GM23338 (cell line): ENCODE data around the gene CEP192. TPM values are rescaled to one million over a fixed set of nuclear protein-coding genes. Genes with fewer than 3 reads are reported as not detected.
A peak's percentile ranks its signal among the peaks of the same experiment; 100 is the strongest.

Experiments used
- ATAC-seq: fragments of 200-7000 bp; cut with Tn5 transposase; 3 replicates; pipeline ENCODE4 v1.9.1; 2020
- DNase-seq: peaks from one replicate; pipeline ENCODE4 v3.0.0-alpha.2; 2015; ENCODE audit warnings: low spot score
- H2AFZ ChIP-seq: fragments of 200-600 bp; sonication (generic); 2 replicates; pipeline ENCODE4 v1.8.0; 2016; ENCODE audit warnings: antibody characterized with exemption, mild to moderate bottlenecking, moderate library complexity
- H3F3A ChIP-seq: fragments of 200-600 bp; sonication (generic); replicated peaks from 2 replicates; pipeline ENCODE4 v1.8.0; 2017; ENCODE audit warnings: antibody characterized with exemption, mixed run types, low read depth
- H3K27ac ChIP-seq: fragments of 200-600 bp; sonication (generic); 2 replicates; pipeline ENCODE4 v1.6.1; 2016; ENCODE audit warnings: low read depth
- H3K27me3 ChIP-seq: fragments of 200-600 bp; sonication (generic); 2 replicates; pipeline ENCODE4 v1.8.0; 2016; ENCODE audit warnings: mild to moderate bottlenecking, mixed run types, moderate library complexity; ENCODE audit not compliant: insufficient read depth
- H3K36me3 ChIP-seq: fragments of 200-600 bp; sonication (generic); 2 replicates; pipeline ENCODE4 v1.8.0; 2016; ENCODE audit warnings: mild to moderate bottlenecking; ENCODE audit not compliant: insufficient read depth
- H3K4me1 ChIP-seq: fragments of 200-600 bp; sonication (generic); 2 replicates; pipeline ENCODE4 v1.8.0; 2016; ENCODE audit warnings: mild to moderate bottlenecking, moderate library complexity; ENCODE audit not compliant: insufficient read depth
- H3K4me2 ChIP-seq: fragments of 200-600 bp; sonication (generic); 2 replicates; pipeline ENCODE4 v1.7.1; 2017; ENCODE audit warnings: mixed run types
- H3K4me3 ChIP-seq: fragments of 200-600 bp; sonication (generic); 2 replicates; pipeline ENCODE4 v1.6.1; 2016; ENCODE audit warnings: mixed run types
- H3K79me2 ChIP-seq: fragments of 200-600 bp; sonication (generic); replicated peaks from 2 replicates; pipeline ENCODE4 v1.8.0; 2017; ENCODE audit warnings: mild to moderate bottlenecking; ENCODE audit not compliant: insufficient read depth
- H3K9me2 ChIP-seq: fragments of 200-600 bp; sonication (generic); 2 replicates; pipeline ENCODE4 v1.8.0; 2017; ENCODE audit not compliant: insufficient read depth
- H4K20me1 ChIP-seq: fragments of 200-600 bp; sonication (generic); replicated peaks from 2 replicates; pipeline ENCODE4 v1.8.0; 2017; ENCODE audit warnings: mild to moderate bottlenecking; ENCODE audit not compliant: insufficient read depth
- H3K27ac Mint-ChIP-seq: 2 replicates; pipeline ENCODE4 v1.8.0; 2020; ENCODE audit warnings: inconsistent platforms, mild to moderate bottlenecking, moderate library complexity, mixed read lengths
- H3K27me3 Mint-ChIP-seq: 3 replicates; pipeline ENCODE4 v1.8.0; 2022; ENCODE audit warnings: low read depth, mild to moderate bottlenecking, moderate library complexity, mixed read lengths, inconsistent platforms; ENCODE audit not compliant: insufficient read depth, poor library complexity
- H3K36me3 Mint-ChIP-seq: 3 replicates; pipeline ENCODE4 v1.8.0; 2021; ENCODE audit warnings: low read depth, mild to moderate bottlenecking, inconsistent platforms, moderate library complexity, mixed read lengths
- H3K4me1 Mint-ChIP-seq: 3 replicates; pipeline ENCODE4 v1.8.0; 2020; ENCODE audit warnings: mild to moderate bottlenecking, inconsistent platforms, mixed read lengths
- H3K4me3 Mint-ChIP-seq: 3 replicates; pipeline ENCODE4 v1.8.0; 2021; ENCODE audit warnings: moderate library complexity, mild to moderate bottlenecking, inconsistent platforms, mixed read lengths
- H3K9me3 Mint-ChIP-seq: 3 replicates; pipeline ENCODE4 v1.8.0; 2020; ENCODE audit warnings: moderate library complexity, mild to moderate bottlenecking, inconsistent platforms, mixed read lengths
- EZH2 ChIP-seq: fragments of 200-600 bp; sonication (generic); IDR thresholded peaks from one replicate; pipeline ENCODE4 v1.8.0; 2017; ENCODE audit warnings: antibody characterized with exemption, mild to moderate bottlenecking, low read depth; ENCODE audit not compliant: unreplicated experiment
- EZH2phosphoT487 ChIP-seq: fragments of 200-600 bp; sonication (generic); IDR thresholded peaks from one replicate; pipeline ENCODE4 v1.8.1; 2018; ENCODE audit warnings: antibody characterized with exemption; ENCODE audit not compliant: unreplicated experiment
- NANOG ChIP-seq: IDR thresholded peaks from 2 replicates; pipeline ENCODE4 v1.6.1; 2016; ENCODE audit warnings: antibody characterized with exemption, borderline replicate concordance
- POLR2AphosphoS5 ChIP-seq: IDR thresholded peaks from 2 replicates; pipeline ENCODE4 v1.6.1; 2016; ENCODE audit warnings: antibody characterized with exemption, low read depth
- ZNF114 ChIP-seq: fragments of 250-450 bp; sonication (Bioruptor Pico); IDR thresholded peaks from 2 replicates; pipeline ENCODE4 v1.5.0; 2020; ENCODE audit warnings: mild to moderate bottlenecking, moderate library complexity
- ZNF331 ChIP-seq: fragments of 250-450 bp; sonication (Bioruptor Pico); IDR thresholded peaks from 2 replicates; pipeline ENCODE4 v1.5.0; 2020; ENCODE audit warnings: low read depth, mild to moderate bottlenecking, moderate library complexity
- polyA plus RNA-seq: library from polyadenylated mRNA; unstranded; fragments of >200 nt; fragmentation: Nextera tagmentation; extraction: Ambion mirVana; gene quantifications from 2 replicates; pipeline ENCODE4 v1.2.1, GENCODE V29; 2016
- total RNA-seq: library from RNA; depleted of rRNA; stranded (reverse); fragments of >200 nt; shearing (Covaris generic); gene quantifications from 2 replicates; pipeline ENCODE4 v1.2.3, GENCODE V29; 2014
- TF ChIP-seq, protein P1 (sequence below): fragments of 250-450 bp; sonication (Bioruptor Pico); IDR thresholded peaks from 2 replicates; pipeline ENCODE4 v1.5.0; 2020; ENCODE audit warnings: mild to moderate bottlenecking, moderate library complexity
- TF ChIP-seq, protein P2 (sequence below), 2 experiments: fragments of 200-600 bp in 1 of 2; sonication (generic) in 1 of 2; conservative IDR thresholded peaks; 2 replicates each; pipeline versions ENCODE4 v1.5.1 to v1.6.1; 2016 to 2017; ENCODE audit warnings: antibody characterized with exemption in 2 of 2, low read depth in 2 of 2, mild to moderate bottlenecking in 2 of 2, moderate library complexity in 1 of 2
- TF ChIP-seq, protein P3 (sequence below): IDR thresholded peaks from one replicate; pipeline ENCODE4 v1.6.1; 2018; ENCODE audit warnings: antibody characterized with exemption; ENCODE audit not compliant: unreplicated experiment

Gene CEP192
- total and polyA plus RNA-seq, 2 experiments from 2014 or later, result 15.2 to 30.6 TPM

DNA sequence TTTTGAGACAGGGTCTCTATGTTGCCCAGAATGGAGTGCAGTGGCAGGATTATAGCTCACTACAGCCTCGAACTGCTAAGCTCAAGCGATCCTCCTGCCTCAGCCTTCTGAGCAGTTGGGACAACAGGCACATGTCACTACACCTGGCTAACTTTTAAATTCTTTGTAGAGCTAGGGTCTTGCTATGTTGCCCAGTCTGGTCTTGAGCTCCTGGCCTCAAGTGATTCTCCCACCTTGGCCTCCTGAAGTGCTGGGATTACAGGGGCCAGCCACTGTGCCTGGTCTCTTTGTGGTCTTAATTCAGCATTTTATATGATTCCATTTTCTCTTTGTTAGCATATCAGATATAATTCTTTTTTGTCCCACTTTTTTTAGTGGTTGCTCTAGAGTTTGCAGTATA lies 34.1 kb downstream of the CEP192 start:
- DNase-seq (no peak), ATAC-seq (no peak)
- Histone ChIP-seq H3K4me3 (no peak overlapping the region), H2AFZ (no peak overlapping the region), H3K4me2 (no peak overlapping the region), H3K27ac (no peak overlapping the region), H3K79me2 (peaks cover 24% of the 10 kb centered on the region; the same call in 1 of the 2 replicates), H3F3A (no peaks in the 10 kb centered on the region), H3K9me2 (no peaks in the 10 kb centered on the region), H3K36me3 (peaks cover 9% of the 10 kb centered on the region; the same call in 1 of the 2 replicates), H3K27me3 (no peaks in the 10 kb centered on the region), H3K4me1 (no peaks in the 10 kb centered on the region), H4K20me1 (peaks cover 4% of the 10 kb centered on the region; the same call in 1 of the 2 replicates)
- Mint-ChIP-seq H3K36me3 (peaks cover 35% of the 10 kb centered on the region), H3K27me3 (no peaks in the 10 kb centered on the region), H3K4me3 (no peak overlapping the region), H3K9me3 (no peaks in the 10 kb centered on the region), H3K27ac (no peak overlapping the region), H3K4me1 (peaks cover 4% of the 10 kb centered on the region; the same call in 1 of the 3 replicates)
- no peak for TF ChIP-seq ZNF114
- TF ChIP-seq, protein P1, sequence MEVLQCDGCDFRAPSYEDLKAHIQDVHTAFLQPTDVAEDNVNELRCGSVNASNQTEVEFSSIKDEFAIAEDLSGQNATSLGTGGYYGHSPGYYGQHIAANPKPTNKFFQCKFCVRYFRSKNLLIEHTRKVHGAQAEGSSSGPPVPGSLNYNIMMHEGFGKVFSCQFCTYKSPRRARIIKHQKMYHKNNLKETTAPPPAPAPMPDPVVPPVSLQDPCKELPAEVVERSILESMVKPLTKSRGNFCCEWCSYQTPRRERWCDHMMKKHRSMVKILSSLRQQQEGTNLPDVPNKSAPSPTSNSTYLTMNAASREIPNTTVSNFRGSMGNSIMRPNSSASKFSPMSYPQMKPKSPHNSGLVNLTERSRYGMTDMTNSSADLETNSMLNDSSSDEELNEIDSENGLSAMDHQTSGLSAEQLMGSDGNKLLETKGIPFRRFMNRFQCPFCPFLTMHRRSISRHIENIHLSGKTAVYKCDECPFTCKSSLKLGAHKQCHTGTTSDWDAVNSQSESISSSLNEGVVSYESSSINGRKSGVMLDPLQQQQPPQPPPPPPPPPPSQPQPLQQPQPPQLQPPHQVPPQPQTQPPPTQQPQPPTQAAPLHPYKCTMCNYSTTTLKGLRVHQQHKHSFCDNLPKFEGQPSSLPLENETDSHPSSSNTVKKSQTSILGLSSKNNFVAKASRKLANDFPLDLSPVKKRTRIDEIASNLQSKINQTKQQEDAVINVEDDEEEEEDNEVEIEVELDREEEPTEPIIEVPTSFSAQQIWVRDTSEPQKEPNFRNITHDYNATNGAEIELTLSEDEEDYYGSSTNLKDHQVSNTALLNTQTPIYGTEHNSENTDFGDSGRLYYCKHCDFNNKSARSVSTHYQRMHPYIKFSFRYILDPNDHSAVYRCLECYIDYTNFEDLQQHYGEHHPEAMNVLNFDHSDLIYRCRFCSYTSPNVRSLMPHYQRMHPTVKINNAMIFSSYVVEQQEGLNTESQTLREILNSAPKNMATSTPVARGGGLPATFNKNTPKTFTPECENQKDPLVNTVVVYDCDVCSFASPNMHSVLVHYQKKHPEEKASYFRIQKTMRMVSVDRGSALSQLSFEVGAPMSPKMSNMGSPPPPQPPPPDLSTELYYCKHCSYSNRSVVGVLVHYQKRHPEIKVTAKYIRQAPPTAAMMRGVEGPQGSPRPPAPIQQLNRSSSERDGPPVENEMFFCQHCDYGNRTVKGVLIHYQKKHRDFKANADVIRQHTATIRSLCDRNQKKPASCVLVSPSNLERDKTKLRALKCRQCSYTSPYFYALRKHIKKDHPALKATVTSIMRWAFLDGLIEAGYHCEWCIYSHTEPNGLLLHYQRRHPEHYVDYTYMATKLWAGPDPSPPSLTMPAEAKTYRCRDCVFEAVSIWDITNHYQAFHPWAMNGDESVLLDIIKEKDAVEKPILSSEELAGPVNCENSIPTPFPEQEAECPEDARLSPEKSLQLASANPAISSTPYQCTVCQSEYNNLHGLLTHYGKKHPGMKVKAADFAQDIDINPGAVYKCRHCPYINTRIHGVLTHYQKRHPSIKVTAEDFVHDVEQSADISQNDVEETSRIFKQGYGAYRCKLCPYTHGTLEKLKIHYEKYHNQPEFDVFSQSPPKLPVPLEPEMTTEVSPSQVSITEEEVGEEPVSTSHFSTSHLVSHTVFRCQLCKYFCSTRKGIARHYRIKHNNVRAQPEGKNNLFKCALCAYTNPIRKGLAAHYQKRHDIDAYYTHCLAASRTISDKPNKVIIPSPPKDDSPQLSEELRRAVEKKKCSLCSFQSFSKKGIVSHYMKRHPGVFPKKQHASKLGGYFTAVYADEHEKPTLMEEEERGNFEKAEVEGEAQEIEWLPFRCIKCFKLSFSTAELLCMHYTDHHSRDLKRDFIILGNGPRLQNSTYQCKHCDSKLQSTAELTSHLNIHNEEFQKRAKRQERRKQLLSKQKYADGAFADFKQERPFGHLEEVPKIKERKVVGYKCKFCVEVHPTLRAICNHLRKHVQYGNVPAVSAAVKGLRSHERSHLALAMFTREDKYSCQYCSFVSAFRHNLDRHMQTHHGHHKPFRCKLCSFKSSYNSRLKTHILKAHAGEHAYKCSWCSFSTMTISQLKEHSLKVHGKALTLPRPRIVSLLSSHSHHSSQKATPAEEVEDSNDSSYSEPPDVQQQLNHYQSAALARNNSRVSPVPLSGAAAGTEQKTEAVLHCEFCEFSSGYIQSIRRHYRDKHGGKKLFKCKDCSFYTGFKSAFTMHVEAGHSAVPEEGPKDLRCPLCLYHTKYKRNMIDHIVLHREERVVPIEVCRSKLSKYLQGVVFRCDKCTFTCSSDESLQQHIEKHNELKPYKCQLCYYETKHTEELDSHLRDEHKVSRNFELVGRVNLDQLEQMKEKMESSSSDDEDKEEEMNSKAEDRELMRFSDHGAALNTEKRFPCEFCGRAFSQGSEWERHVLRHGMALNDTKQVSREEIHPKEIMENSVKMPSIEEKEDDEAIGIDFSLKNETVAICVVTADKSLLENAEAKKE, result no peak
- no peak for TF ChIP-seq EZH2

DNA sequence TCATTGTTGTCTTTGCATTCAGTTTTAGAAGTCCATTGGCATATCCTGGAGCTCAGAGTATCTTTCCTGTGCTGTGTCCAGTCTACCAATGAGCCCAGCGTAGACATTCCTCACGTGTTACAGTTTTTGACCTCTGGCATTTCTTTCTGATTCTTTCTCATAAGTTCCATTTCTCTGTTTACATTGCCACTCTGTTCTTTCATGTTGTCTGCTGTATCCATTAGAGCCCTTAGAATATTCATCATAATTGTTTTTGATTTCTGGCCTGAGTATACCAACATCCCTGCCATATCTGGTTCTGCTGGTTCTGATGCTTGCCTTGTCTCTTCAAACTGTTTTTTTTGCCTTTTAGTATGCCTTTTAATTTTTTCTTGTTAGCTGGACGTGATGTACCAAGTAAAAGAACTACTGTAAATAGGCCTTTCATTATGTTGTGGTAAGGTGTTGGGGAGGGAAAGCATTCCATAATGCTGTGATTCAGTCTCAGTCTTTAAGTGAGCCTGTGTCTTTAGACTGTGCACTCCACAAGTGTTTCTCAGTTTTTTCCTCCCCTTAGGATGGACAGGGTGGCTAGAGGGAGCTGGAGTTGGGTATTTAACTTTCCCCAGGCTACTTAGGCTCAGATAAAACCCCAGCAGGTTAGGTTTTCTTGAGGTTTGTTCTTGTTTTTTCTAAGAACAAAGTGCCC lies 35.6 kb downstream of the CEP192 start:
- Histone ChIP-seq H3K27me3 (no peaks in the 10 kb centered on the region), H3K36me3 (peaks cover 16% of the 10 kb centered on the region), H2AFZ (no peak overlapping the region), H3K4me1 (no peaks in the 10 kb centered on the region), H3K79me2 (peaks cover 24% of the 10 kb centered on the region), H3K9me2 (no peaks in the 10 kb centered on the region), H3K4me2 (no peak overlapping the region), H3K27ac (no peak overlapping the region), H4K20me1 (peaks cover 4% of the 10 kb centered on the region; the same call in 1 of the 2 replicates), H3K4me3 (no peak overlapping the region), H3F3A (no peaks in the 10 kb centered on the region)
- Mint-ChIP-seq H3K9me3 (no peaks in the 10 kb centered on the region), H3K27ac (peak overlapping the region; percentile 11; the same call in 1 of the 2 replicates), H3K4me1 (peaks cover 3% of the 10 kb centered on the region; the same call in 1 of the 3 replicates), H3K27me3 (no peaks in the 10 kb centered on the region), H3K36me3 (peaks cover 43% of the 10 kb centered on the region), H3K4me3 (no peak overlapping the region)
- no peak for ATAC-seq
- DNase-seq, result no peak
- TF ChIP-seq, protein P2, sequence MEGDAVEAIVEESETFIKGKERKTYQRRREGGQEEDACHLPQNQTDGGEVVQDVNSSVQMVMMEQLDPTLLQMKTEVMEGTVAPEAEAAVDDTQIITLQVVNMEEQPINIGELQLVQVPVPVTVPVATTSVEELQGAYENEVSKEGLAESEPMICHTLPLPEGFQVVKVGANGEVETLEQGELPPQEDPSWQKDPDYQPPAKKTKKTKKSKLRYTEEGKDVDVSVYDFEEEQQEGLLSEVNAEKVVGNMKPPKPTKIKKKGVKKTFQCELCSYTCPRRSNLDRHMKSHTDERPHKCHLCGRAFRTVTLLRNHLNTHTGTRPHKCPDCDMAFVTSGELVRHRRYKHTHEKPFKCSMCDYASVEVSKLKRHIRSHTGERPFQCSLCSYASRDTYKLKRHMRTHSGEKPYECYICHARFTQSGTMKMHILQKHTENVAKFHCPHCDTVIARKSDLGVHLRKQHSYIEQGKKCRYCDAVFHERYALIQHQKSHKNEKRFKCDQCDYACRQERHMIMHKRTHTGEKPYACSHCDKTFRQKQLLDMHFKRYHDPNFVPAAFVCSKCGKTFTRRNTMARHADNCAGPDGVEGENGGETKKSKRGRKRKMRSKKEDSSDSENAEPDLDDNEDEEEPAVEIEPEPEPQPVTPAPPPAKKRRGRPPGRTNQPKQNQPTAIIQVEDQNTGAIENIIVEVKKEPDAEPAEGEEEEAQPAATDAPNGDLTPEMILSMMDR (conservative IDR thresholded peaks at IDR 0.05; ENCODE audit: low read depth in 2 of 2), result no peak
- TF ChIP-seq POLR2AphosphoS5, result no peak
- TF ChIP-seq, protein P3, sequence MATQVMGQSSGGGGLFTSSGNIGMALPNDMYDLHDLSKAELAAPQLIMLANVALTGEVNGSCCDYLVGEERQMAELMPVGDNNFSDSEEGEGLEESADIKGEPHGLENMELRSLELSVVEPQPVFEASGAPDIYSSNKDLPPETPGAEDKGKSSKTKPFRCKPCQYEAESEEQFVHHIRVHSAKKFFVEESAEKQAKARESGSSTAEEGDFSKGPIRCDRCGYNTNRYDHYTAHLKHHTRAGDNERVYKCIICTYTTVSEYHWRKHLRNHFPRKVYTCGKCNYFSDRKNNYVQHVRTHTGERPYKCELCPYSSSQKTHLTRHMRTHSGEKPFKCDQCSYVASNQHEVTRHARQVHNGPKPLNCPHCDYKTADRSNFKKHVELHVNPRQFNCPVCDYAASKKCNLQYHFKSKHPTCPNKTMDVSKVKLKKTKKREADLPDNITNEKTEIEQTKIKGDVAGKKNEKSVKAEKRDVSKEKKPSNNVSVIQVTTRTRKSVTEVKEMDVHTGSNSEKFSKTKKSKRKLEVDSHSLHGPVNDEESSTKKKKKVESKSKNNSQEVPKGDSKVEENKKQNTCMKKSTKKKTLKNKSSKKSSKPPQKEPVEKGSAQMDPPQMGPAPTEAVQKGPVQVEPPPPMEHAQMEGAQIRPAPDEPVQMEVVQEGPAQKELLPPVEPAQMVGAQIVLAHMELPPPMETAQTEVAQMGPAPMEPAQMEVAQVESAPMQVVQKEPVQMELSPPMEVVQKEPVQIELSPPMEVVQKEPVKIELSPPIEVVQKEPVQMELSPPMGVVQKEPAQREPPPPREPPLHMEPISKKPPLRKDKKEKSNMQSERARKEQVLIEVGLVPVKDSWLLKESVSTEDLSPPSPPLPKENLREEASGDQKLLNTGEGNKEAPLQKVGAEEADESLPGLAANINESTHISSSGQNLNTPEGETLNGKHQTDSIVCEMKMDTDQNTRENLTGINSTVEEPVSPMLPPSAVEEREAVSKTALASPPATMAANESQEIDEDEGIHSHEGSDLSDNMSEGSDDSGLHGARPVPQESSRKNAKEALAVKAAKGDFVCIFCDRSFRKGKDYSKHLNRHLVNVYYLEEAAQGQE, result no peak
- no peak for TF ChIP-seq ZNF114
- TF ChIP-seq NANOG, result no peak
- TF ChIP-seq EZH2phosphoT487, result no peak
- no peak for TF ChIP-seq ZNF331 (CRISPR knock-in tag)
- no peak for TF ChIP-seq EZH2
